ENCODE data around the gene RGS12. TPM values are rescaled to one million over a fixed set of nuclear protein-coding genes. Genes with fewer than 3 reads are reported as not detected.

RGS12 gene
- total and polyA plus RNA-seq, 2 donors (not counting 1 experiment from before 2014, with no cell fraction given): 3.5 to 13.9 TPM

DNA sequence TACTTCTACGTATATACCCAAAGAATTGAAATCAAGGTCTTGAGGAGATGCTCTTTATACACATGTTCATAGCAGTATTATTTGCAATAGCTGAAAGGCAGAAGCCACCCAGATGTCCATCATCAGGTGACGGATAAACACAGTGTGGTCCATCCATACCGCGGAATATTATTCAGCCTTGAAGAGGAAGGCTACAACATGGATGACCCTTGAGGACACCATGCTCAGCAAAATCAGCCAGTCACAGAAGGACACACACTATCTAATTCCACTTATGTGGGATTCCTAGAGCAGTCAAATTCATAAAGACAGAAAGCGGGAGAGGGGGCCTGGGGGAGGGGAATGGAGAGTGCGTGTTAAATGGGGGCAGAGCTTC lies 44.5 kb downstream of the RGS12 start:
- no peak overlapping the region for H3K9ac ChIP-seq (ENCODE audit: low read length)
- H4K20me1 ChIP-seq (ENCODE audit: control insufficient read depth, insufficient read depth, low read length, poor library complexity, severe bottlenecking): no peaks in the 10 kb centered on the region
- no peak overlapping the region for H3K27ac ChIP-seq (ENCODE audit: low read length in 2 of 2)
- CTCF ChIA-PET: interaction anchor here (1.0 kb wide), 1 partner anchor 9 kb away, joined by 5 read pairs; no protein-coding TSS in a partner anchor
- Mint-ChIP-seq H3K4me1 (peaks cover 6% of the 10 kb centered on the region), H3K4me3 (no peak overlapping the region), H3K27me3 (no peaks in the 10 kb centered on the region), H3K9me3 (ENCODE audit: insufficient read depth) (no peaks in the 10 kb centered on the region), H3K27ac (no peak overlapping the region)
- H3K4me3 ChIP-seq (ENCODE audit: control extremely low read depth in 1 of 5, extremely low read depth in 1 of 5, insufficient read depth in 1 of 5, low read depth in 2 of 5, low read length in 4 of 5): no peak overlapping the region
- WGBS (ENCODE audit: insufficient coverage): 100% methylated on average over 5 of the region's 6 CpGs
- ATAC-seq (ENCODE audit: low read depth) (no peak), DNase-seq (no peak)
- intact Hi-C loops (cut with micrococcal nuclease): no loop called here
- no peaks in the 10 kb centered on the region for H3K36me3 ChIP-seq (replicated peaks in 1 of 2; ENCODE audit: control extremely low read depth in 1 of 2, control insufficient read depth in 1 of 2, extremely low read depth in 1 of 2, insufficient read depth in 2 of 2, low read length in 1 of 2)
- H3K4me1 ChIP-seq (ENCODE audit: control insufficient read depth in 2 of 2, insufficient read depth in 2 of 2, low read length in 2 of 2): no peaks in the 10 kb centered on the region
- TF ChIP-seq, protein P1, sequence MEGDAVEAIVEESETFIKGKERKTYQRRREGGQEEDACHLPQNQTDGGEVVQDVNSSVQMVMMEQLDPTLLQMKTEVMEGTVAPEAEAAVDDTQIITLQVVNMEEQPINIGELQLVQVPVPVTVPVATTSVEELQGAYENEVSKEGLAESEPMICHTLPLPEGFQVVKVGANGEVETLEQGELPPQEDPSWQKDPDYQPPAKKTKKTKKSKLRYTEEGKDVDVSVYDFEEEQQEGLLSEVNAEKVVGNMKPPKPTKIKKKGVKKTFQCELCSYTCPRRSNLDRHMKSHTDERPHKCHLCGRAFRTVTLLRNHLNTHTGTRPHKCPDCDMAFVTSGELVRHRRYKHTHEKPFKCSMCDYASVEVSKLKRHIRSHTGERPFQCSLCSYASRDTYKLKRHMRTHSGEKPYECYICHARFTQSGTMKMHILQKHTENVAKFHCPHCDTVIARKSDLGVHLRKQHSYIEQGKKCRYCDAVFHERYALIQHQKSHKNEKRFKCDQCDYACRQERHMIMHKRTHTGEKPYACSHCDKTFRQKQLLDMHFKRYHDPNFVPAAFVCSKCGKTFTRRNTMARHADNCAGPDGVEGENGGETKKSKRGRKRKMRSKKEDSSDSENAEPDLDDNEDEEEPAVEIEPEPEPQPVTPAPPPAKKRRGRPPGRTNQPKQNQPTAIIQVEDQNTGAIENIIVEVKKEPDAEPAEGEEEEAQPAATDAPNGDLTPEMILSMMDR (IDR thresholded peaks at IDR 0.05): no peak
- no peak for TF ChIP-seq EZH2 (IDR thresholded peaks at IDR 0.05; ENCODE audit: borderline replicate concordance, insufficient read depth, low read depth, low read length, poor library complexity, severe bottlenecking)
- H2AFZ ChIP-seq (ENCODE audit: insufficient read depth, low read depth, low read length, poor library complexity, severe bottlenecking): no peak overlapping the region
- no peak overlapping the region for H3K4me2 ChIP-seq (replicated peaks; ENCODE audit: low read depth, low read length, poor library complexity, severe bottlenecking)
- no peaks in the 10 kb centered on the region for H3K79me2 ChIP-seq (ENCODE audit: control insufficient read depth, insufficient read depth, low read length)
- no peaks in the 10 kb centered on the region for H3K9me3 ChIP-seq (ENCODE audit: control extremely low read depth in 1 of 3, control insufficient read depth in 2 of 3, insufficient read depth in 1 of 3, low read length in 2 of 3)
- no peaks in the 10 kb centered on the region for H3K27me3 ChIP-seq (replicated peaks in 1 of 4; ENCODE audit: control extremely low read depth in 1 of 4, control insufficient read depth in 3 of 4, insufficient read depth in 4 of 4, low read length in 3 of 4)
- POLR2A ChIA-PET: no interaction called here

DNA sequence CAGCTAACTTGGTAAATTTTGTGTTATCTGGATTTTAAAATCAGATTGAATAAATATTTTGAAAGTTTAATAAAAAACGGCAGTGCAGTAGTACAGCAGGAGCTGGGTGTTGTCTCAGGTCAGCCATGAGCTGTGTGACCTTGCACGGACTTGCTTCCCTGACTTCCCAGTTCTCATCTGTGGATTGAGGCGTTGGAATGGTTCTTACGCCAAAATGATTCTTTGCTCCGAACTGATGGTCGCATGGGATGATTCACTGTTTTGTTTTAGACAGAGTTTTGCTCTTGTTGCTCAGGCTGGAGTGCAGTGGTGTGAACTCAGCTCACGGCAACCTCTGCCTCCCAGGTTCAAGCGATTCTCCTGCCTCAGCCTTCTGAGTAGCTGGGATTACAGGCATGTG lies 45.0 kb downstream of the RGS12 start:
- H3K27ac Mint-ChIP-seq: no peak overlapping the region

More for the DNA sequence above, 45.0 kb downstream of the RGS12 start:
- intact Hi-C loops (cut with micrococcal nuclease): no loop called here
- TF ChIP-seq, protein P1 (IDR thresholded peaks at IDR 0.05): no peak
- TF ChIP-seq EZH2 (IDR thresholded peaks at IDR 0.05; ENCODE audit: borderline replicate concordance, insufficient read depth, low read depth, low read length, poor library complexity, severe bottlenecking): no peak
- H3K27ac ChIP-seq (ENCODE audit: low read length in 2 of 2): no peak overlapping the region
- H2AFZ ChIP-seq (ENCODE audit: insufficient read depth, low read depth, low read length, poor library complexity, severe bottlenecking): no peak overlapping the region
- no peak overlapping the region for H3K4me3 Mint-ChIP-seq
- H3K27me3 Mint-ChIP-seq: no peaks in the 10 kb centered on the region
- 98% methylated on average over 6 of the region's 8 CpGs for WGBS (ENCODE audit: insufficient coverage)
- H3K9me3 ChIP-seq (ENCODE audit: control extremely low read depth in 1 of 3, control insufficient read depth in 2 of 3, insufficient read depth in 1 of 3, low read length in 2 of 3): no peaks in the 10 kb centered on the region
- H3K4me3 ChIP-seq (ENCODE audit: control extremely low read depth in 1 of 5, extremely low read depth in 1 of 5, insufficient read depth in 1 of 5, low read depth in 2 of 5, low read length in 4 of 5): no peak overlapping the region
- ATAC-seq (ENCODE audit: low read depth) (no peak), DNase-seq (no peak)
- POLR2A ChIA-PET: no interaction called here
- H3K4me1 Mint-ChIP-seq: peaks cover 6% of the 10 kb centered on the region
- CTCF ChIA-PET: interaction anchor here (1.0 kb wide), 1 partner anchor 9 kb away, joined by 5 read pairs; no protein-coding TSS in a partner anchor
- no peaks in the 10 kb centered on the region for H3K79me2 ChIP-seq (ENCODE audit: control insufficient read depth, insufficient read depth, low read length)
- no peak overlapping the region for H3K4me2 ChIP-seq (replicated peaks; ENCODE audit: low read depth, low read length, poor library complexity, severe bottlenecking)
- no peaks in the 10 kb centered on the region for H3K4me1 ChIP-seq (ENCODE audit: control insufficient read depth in 2 of 2, insufficient read depth in 2 of 2, low read length in 2 of 2)
- H3K9ac ChIP-seq (ENCODE audit: low read length): no peak overlapping the region
- no peaks in the 10 kb centered on the region for H4K20me1 ChIP-seq (ENCODE audit: control insufficient read depth, insufficient read depth, low read length, poor library complexity, severe bottlenecking)
- H3K27me3 ChIP-seq (replicated peaks in 1 of 4; ENCODE audit: control extremely low read depth in 1 of 4, control insufficient read depth in 3 of 4, insufficient read depth in 4 of 4, low read length in 3 of 4): no peaks in the 10 kb centered on the region
- H3K9me3 Mint-ChIP-seq (ENCODE audit: insufficient read depth): no peaks in the 10 kb centered on the region
- no peaks in the 10 kb centered on the region for H3K36me3 ChIP-seq (replicated peaks in 1 of 2; ENCODE audit: control extremely low read depth in 1 of 2, control insufficient read depth in 1 of 2, extremely low read depth in 1 of 2, insufficient read depth in 2 of 2, low read length in 1 of 2)

Measured in B cell (primary cell).